Measurements from ENCODE around the gene ARHGEF11.

DNA sequence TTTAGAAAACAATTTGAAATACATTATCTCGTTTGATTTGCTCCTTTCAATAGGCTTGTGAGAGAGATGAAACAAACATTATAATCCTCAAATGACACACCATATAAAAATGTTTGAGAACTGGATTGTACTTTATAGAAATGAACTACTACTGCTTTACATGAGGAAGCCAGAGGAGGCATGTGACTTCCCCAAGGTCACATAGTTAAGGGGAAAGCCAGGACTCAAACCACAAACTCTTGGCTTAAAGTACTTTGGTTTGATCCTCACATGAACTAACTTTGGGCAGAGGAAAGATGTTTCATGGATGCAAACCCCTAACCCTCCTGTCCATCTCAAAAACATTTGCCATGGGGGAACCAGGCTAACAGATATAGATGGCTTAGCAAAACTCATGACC lies 4.7 kb downstream of the ARHGEF11 start:
- TF ChIP-seq POLR2A (IDR thresholded peaks at IDR 0.05) (no peak), CTCF (IDR thresholded peaks at IDR 0.05) (no peak)

Measured in Peyer's patch (tissue), 4 donors.